Peyer's patch (tissue), 4 donors: ENCODE data around the gene PCED1B.

Source experiments
- POLR2A ChIP-seq, 2 donors: fragments of 450-650 bp; IDR thresholded peaks; one replicate each; pipeline ENCODE4 v1.5.1; 2017; ENCODE audit warnings: antibody characterized with exemption in 2 of 2, mild to moderate bottlenecking in 2 of 2, moderate library complexity in 2 of 2
- TF ChIP-seq, protein P1 (sequence below), 6 experiments: fragments of 450-650 bp in 4 of 6; fragments of 200-600 bp in 2 of 6; sonication (generic) in 1 of 6; IDR thresholded peaks; one replicate each; pipeline ENCODE4 v1.5.1; 2017 to 2019; ENCODE audit warnings: antibody characterized with exemption in 6 of 6, mild to moderate bottlenecking in 3 of 6, moderate library complexity in 1 of 6

DNA sequence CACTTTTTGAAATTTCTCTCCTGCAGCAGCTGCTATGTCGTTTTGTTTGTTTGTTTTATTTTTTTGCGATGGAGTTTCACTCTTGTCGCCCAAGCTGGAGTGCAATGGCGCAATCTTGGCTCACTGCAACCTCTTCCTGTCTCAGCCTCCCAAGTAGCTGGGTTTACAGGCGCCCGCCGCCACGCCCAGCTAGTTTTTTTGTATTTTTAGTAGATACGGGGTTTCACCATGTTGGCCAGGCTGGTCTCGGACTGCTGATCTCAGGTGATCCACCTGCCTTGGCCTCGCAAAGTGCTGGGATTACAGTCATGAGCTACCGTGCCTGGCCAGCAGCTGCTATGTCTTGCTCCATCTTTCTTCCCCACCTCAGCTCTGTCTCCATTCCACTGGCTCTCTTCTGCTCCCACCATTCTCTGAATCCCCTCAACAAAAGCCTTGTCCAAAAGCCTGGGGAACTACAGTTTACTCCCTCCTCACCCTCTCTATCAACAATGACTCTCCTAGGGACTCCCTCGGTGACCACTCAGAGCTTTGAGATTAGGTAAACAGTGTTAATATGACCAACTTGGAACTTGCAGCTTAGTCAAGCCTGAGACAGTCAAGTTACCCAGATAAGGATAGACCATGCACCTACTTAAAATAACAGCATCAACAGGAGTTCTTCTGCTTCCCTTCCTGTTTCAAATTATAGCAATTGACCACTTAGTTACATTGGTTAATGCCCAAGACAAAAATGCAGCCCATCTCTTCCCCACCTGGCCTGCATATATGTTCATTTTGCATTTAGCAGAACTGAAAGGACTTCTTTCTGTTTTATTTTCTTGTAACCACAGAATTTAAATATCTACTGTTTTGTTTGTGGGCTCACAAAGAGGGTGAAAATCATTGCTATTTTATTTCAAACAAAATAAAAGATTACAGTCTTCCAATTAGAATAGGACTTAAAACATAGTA is 189.4 kb downstream of the PCED1B start:
- TF ChIP-seq, protein P1, sequence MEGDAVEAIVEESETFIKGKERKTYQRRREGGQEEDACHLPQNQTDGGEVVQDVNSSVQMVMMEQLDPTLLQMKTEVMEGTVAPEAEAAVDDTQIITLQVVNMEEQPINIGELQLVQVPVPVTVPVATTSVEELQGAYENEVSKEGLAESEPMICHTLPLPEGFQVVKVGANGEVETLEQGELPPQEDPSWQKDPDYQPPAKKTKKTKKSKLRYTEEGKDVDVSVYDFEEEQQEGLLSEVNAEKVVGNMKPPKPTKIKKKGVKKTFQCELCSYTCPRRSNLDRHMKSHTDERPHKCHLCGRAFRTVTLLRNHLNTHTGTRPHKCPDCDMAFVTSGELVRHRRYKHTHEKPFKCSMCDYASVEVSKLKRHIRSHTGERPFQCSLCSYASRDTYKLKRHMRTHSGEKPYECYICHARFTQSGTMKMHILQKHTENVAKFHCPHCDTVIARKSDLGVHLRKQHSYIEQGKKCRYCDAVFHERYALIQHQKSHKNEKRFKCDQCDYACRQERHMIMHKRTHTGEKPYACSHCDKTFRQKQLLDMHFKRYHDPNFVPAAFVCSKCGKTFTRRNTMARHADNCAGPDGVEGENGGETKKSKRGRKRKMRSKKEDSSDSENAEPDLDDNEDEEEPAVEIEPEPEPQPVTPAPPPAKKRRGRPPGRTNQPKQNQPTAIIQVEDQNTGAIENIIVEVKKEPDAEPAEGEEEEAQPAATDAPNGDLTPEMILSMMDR (IDR thresholded peaks at IDR 0.05): no peak
- TF ChIP-seq POLR2A (IDR thresholded peaks at IDR 0.05): no peak
